Measurements from ENCODE around the gene HOXB8.
A peak's percentile ranks its signal among the peaks of the same experiment; 100 is the strongest.

The HOXB8 gene

DNA sequence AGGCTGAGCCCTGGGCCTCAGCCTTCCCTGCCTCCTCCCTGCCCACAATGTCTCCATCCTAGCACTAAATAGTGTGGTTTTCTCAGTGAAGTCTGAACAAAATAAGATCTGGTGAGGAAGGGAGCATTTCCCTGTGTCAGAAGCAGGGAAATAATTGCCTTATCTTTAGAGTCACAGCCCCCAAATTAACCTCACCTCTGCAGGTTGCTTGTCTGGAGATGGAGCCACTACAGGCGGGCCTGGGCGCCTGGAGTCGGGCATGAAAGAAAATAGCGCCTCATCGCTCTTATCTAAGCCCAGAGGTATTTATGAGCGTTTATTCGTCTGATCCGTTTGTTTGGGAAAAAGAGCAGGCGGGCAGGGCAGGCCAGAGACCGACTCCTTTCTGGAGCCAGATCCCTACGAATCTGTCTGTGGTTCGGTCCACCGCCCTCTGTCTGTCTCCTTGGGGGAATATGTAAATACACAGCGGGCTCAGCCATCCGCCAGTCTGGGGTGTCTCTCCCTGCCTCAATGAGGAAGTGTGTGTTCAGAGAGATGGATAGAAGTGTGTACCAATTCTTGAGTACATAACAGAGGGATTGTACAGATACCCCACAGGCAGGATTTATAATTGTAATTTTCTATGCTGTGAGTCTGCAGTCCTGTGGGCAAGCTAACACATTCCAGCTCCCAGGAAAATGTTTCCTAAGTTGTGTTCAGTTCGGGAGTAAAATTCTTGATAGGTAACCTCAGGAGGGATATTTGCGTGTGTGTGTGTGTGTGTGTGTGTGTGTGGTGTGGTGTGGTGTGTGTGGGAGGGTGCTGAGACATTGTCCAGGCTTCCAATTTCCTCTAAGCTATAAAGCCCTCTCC lies 14.6 kb downstream of the HOXB8 start:
- peak overlapping the region in 1 of 2 experiments; percentile 92 for H3K4me3 ChIP-seq (ENCODE audit: insufficient read depth in 1 of 2, low read depth in 1 of 2, low read length in 2 of 2)
- H3K4me2 ChIP-seq (ENCODE audit: low read length, poor library complexity, severe bottlenecking), result peak overlapping the region; percentile 91
- H3K23ac ChIP-seq (ENCODE audit: low read length in 2 of 2), result peak overlapping the region in 1 of 2 experiments; percentile 84
- no peaks in the 10 kb centered on the region for H3K27me3 ChIP-seq (ENCODE audit: control insufficient read depth in 1 of 2, insufficient read depth in 1 of 2, low read length in 2 of 2)
- no peak overlapping the region for H2BK12ac ChIP-seq (ENCODE audit: low read length in 2 of 2)
- H4K8ac ChIP-seq (ENCODE audit: low read length), result no peak overlapping the region
- DNase-seq, result peak; percentile 82
- peak overlapping the region; percentile 52 to 71 for H3K18ac ChIP-seq (ENCODE audit: low read depth in 1 of 2, low read length in 2 of 2)
- peak overlapping the region; percentile 96 for H3K9ac ChIP-seq (ENCODE audit: low read length)
- H2BK120ac ChIP-seq (ENCODE audit: low read depth, low read length), result peak overlapping the region; percentile 84
- H3K14ac ChIP-seq (ENCODE audit: low read length in 2 of 2), result peak overlapping the region in 1 of 2 experiments; percentile 74
- H2BK5ac ChIP-seq (ENCODE audit: low read depth, low read length, poor library complexity, severe bottlenecking), result no peak overlapping the region
- H3K4ac ChIP-seq (ENCODE audit: low read depth in 1 of 2, low read length in 2 of 2), result peak overlapping the region in 1 of 2 experiments; percentile 71
- peak overlapping the region; percentile 13 for H3K27ac ChIP-seq (ENCODE audit: low read length, poor library complexity, severe bottlenecking)
- no peak overlapping the region for H4K91ac ChIP-seq (ENCODE audit: low read length)
- H3K36me3 ChIP-seq (ENCODE audit: control insufficient read depth in 1 of 2, insufficient read depth in 2 of 2, low read depth in 1 of 2, low read length in 2 of 2), result peaks cover 8 to 11% of the 10 kb centered on the region in 2 experiments
- WGBS, result under 1% methylated on average over 17 of the region's 17 CpGs
- peaks cover 33% of the 10 kb centered on the region for H3K4me1 ChIP-seq (ENCODE audit: control insufficient read depth, insufficient read depth, low read depth, low read length)
- no peak overlapping the region for H2AFZ ChIP-seq (ENCODE audit: low read depth, low read length)
- no peaks in the 10 kb centered on the region for H3K9me3 ChIP-seq (ENCODE audit: control insufficient read depth, low read length)
- no peak overlapping the region for H2BK15ac ChIP-seq (ENCODE audit: low read depth, poor library complexity, severe bottlenecking)
- H2AK5ac ChIP-seq (ENCODE audit: low read length, severe bottlenecking), result peak overlapping the region; percentile 68
- H3K79me1 ChIP-seq (replicated peaks; ENCODE audit: low read length, poor library complexity, severe bottlenecking), result no peaks in the 10 kb centered on the region

DNA sequence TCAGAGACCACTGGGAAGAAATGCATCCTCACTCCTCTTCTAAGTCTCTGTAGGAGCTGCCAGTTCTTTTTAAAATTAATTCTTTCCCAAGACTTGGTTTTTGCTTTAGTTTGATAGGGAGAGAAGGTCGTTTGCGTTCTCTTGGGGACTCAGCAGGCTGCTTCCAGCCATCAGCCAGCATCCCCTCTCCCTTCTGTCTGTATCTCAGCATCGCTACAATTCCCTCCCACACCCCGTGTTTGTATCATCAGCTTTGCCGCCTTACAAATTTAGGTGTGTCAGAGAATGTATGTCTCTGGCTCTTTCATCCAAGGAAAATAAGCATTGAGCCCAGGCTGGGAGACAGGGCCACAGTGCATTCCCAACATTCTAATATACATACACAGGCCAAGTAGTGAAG lies 15.7 kb downstream of the HOXB8 start:
- Histone ChIP-seq H3K79me1 (replicated peaks; ENCODE audit: low read length, poor library complexity, severe bottlenecking) (no peaks in the 10 kb centered on the region), H3K23ac (ENCODE audit: low read length in 2 of 2) (peak overlapping the region; percentile 67 to 84), H3K4me1 (ENCODE audit: control insufficient read depth, insufficient read depth, low read depth, low read length) (peaks cover 42% of the 10 kb centered on the region), H3K18ac (ENCODE audit: low read depth in 1 of 2, low read length in 2 of 2) (peak overlapping the region; percentile 38 to 89), H4K91ac (ENCODE audit: low read length) (no peak overlapping the region), H3K9ac (ENCODE audit: low read length) (peak overlapping the region; percentile 91), H2AFZ (ENCODE audit: low read depth, low read length) (no peak overlapping the region), H2AK5ac (ENCODE audit: low read length, severe bottlenecking) (peak overlapping the region; percentile 29), H3K14ac (ENCODE audit: low read length in 2 of 2) (peak overlapping the region in 1 of 2 experiments; percentile 73), H3K4me2 (ENCODE audit: low read length, poor library complexity, severe bottlenecking) (no peak overlapping the region), H2BK12ac (ENCODE audit: low read length in 2 of 2) (peak overlapping the region; percentile 6 to 79), H3K36me3 (ENCODE audit: control insufficient read depth in 1 of 2, insufficient read depth in 2 of 2, low read depth in 1 of 2, low read length in 2 of 2) (peaks cover 18 to 22% of the 10 kb centered on the region in 2 experiments), H3K27ac (ENCODE audit: low read length, poor library complexity, severe bottlenecking) (no peak overlapping the region), H2BK5ac (ENCODE audit: low read depth, low read length, poor library complexity, severe bottlenecking) (no peak overlapping the region), H2BK120ac (ENCODE audit: low read depth, low read length) (no peak overlapping the region), H3K4ac (ENCODE audit: low read depth in 1 of 2, low read length in 2 of 2) (peak overlapping the region in 1 of 2 experiments; percentile 77), H3K27me3 (ENCODE audit: control insufficient read depth in 1 of 2, insufficient read depth in 1 of 2, low read length in 2 of 2) (no peaks in the 10 kb centered on the region), H3K9me3 (ENCODE audit: control insufficient read depth, low read length) (no peaks in the 10 kb centered on the region), H3K4me3 (ENCODE audit: insufficient read depth in 1 of 2, low read depth in 1 of 2, low read length in 2 of 2) (no peak overlapping the region), H4K8ac (ENCODE audit: low read length) (no peak overlapping the region), H2BK15ac (ENCODE audit: low read depth, poor library complexity, severe bottlenecking) (no peak overlapping the region)
- WGBS, result 8% methylated on average over 5 of the region's 5 CpGs
- DNase-seq, result no peak

DNA sequence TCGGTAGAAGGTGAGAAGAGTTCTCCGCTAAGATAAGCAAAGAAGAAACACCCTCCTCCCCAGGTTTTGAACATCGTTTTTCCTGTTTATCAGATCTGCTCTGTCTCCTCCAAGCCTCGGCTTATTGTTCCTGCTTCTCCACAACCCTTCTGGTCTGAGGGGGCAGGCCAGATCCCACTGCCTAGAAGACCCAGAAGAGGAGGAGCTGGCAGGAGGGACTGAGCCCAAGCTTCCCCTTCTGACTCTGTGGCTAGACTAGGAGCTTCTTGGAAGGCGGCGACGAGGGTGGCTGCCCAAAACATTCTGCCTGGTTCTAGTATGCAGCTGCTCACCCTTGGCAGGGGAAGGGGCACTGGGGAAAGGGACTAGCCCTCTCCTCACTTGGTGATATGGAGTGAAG lies 16.4 kb downstream of the HOXB8 start:
- no peaks in the 10 kb centered on the region for H3K9me3 ChIP-seq (ENCODE audit: control insufficient read depth, low read length)
- peak overlapping the region in 1 of 2 experiments; percentile 9 for H3K23ac ChIP-seq (ENCODE audit: low read length in 2 of 2)
- no peak overlapping the region for H4K8ac ChIP-seq (ENCODE audit: low read length)
- H2BK12ac ChIP-seq (ENCODE audit: low read length in 2 of 2), result peak overlapping the region in 1 of 2 experiments; percentile 11
- H3K36me3 ChIP-seq (ENCODE audit: control insufficient read depth in 1 of 2, insufficient read depth in 2 of 2, low read depth in 1 of 2, low read length in 2 of 2), result peaks cover 19 to 24% of the 10 kb centered on the region in 2 experiments
- peak overlapping the region in 1 of 2 experiments; percentile 87 for H3K4me3 ChIP-seq (ENCODE audit: insufficient read depth in 1 of 2, low read depth in 1 of 2, low read length in 2 of 2)
- H2BK15ac ChIP-seq (ENCODE audit: low read depth, poor library complexity, severe bottlenecking), result no peak overlapping the region
- H3K79me1 ChIP-seq (replicated peaks; ENCODE audit: low read length, poor library complexity, severe bottlenecking), result no peaks in the 10 kb centered on the region
- H3K4me2 ChIP-seq (ENCODE audit: low read length, poor library complexity, severe bottlenecking), result peak overlapping the region; percentile 73
- H2BK120ac ChIP-seq (ENCODE audit: low read depth, low read length), result no peak overlapping the region
- H3K9ac ChIP-seq (ENCODE audit: low read length), result peak overlapping the region; percentile 91
- peak overlapping the region; percentile 60 for H3K27ac ChIP-seq (ENCODE audit: low read length, poor library complexity, severe bottlenecking)
- no peak overlapping the region for H2AK5ac ChIP-seq (ENCODE audit: low read length, severe bottlenecking)
- peak overlapping the region; percentile 30 to 37 for H3K18ac ChIP-seq (ENCODE audit: low read depth in 1 of 2, low read length in 2 of 2)
- H2AFZ ChIP-seq (ENCODE audit: low read depth, low read length), result no peak overlapping the region
- H3K4ac ChIP-seq (ENCODE audit: low read depth in 1 of 2, low read length in 2 of 2), result peak overlapping the region; percentile 36 to 83
- H4K91ac ChIP-seq (ENCODE audit: low read length), result peak overlapping the region; percentile 47
- 0% methylated on average over 6 of the region's 7 CpGs for WGBS
- H3K27me3 ChIP-seq (ENCODE audit: control insufficient read depth in 1 of 2, insufficient read depth in 1 of 2, low read length in 2 of 2), result no peaks in the 10 kb centered on the region
- DNase-seq, result no peak
- H3K14ac ChIP-seq (ENCODE audit: low read length in 2 of 2), result peak overlapping the region in 1 of 2 experiments; percentile 90
- H2BK5ac ChIP-seq (ENCODE audit: low read depth, low read length, poor library complexity, severe bottlenecking), result no peak overlapping the region
- peaks cover 43% of the 10 kb centered on the region for H3K4me1 ChIP-seq (ENCODE audit: control insufficient read depth, insufficient read depth, low read depth, low read length)

All from mesenchymal stem cell (in vitro differentiated cells and primary cell).